ENCODE measurements around the gene ISM2. TPM values are rescaled to one million over a fixed set of nuclear protein-coding genes. Genes with fewer than 3 reads are reported as not detected.

The ISM2 gene
- total and polyA plus RNA-seq, 11 donors: 1.3 TPM; not detected in 10

DNA sequence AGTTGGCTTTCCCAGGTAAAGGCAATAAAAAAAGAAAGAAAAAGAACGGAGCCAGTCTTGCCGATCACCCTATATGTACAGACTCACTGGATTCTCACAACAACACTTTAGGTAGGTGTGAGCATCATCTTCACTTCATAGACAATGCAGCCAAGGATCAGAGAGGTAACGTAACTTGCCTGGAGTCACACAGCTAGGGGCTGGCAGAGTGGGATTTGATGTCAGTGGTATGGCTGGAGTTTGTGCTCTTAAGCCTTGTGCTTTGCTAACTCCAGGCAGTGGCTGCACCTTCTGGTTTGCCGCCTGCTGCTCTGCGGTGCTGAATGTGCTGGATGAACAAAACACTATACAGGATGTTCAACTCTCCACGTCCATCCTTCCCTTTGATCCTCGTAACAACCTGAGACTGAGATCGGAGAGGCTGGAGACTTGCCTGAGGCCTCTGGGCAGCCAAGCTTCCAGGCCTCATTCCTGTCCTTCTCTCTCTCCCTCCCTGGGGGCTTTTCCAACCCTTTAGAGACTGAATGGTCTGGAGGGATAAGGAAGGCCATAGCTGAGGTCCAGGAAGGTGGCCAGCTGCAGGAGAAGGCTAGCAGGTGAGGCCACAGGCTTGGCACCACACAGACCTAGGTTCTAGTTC is 8.1 kb downstream of the ISM2 start:
- H3K4me1 ChIP-seq: no peaks in the 10 kb centered on the region
- 86 to 89% (median 87%) methylated on average over 8 of the region's 8 CpGs for WGBS, 4 donors
- H3K27ac ChIP-seq: no peak overlapping the region
- no peaks in the 10 kb centered on the region for H3K9me3 ChIP-seq
- H3K36me3 ChIP-seq: no peaks in the 10 kb centered on the region
- ATAC-seq: no peak
- no peaks in the 10 kb centered on the region for H3K27me3 ChIP-seq
- H3K4me3 ChIP-seq: no peak overlapping the region
- DNase-seq: no peak
- intact Hi-C loops (cut with DNase I): no loop called here
- no peak for TF ChIP-seq POLR2A (IDR thresholded peaks at IDR 0.05)
- TF ChIP-seq, protein P1, sequence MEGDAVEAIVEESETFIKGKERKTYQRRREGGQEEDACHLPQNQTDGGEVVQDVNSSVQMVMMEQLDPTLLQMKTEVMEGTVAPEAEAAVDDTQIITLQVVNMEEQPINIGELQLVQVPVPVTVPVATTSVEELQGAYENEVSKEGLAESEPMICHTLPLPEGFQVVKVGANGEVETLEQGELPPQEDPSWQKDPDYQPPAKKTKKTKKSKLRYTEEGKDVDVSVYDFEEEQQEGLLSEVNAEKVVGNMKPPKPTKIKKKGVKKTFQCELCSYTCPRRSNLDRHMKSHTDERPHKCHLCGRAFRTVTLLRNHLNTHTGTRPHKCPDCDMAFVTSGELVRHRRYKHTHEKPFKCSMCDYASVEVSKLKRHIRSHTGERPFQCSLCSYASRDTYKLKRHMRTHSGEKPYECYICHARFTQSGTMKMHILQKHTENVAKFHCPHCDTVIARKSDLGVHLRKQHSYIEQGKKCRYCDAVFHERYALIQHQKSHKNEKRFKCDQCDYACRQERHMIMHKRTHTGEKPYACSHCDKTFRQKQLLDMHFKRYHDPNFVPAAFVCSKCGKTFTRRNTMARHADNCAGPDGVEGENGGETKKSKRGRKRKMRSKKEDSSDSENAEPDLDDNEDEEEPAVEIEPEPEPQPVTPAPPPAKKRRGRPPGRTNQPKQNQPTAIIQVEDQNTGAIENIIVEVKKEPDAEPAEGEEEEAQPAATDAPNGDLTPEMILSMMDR (IDR thresholded peaks at IDR 0.05): no peak

DNA sequence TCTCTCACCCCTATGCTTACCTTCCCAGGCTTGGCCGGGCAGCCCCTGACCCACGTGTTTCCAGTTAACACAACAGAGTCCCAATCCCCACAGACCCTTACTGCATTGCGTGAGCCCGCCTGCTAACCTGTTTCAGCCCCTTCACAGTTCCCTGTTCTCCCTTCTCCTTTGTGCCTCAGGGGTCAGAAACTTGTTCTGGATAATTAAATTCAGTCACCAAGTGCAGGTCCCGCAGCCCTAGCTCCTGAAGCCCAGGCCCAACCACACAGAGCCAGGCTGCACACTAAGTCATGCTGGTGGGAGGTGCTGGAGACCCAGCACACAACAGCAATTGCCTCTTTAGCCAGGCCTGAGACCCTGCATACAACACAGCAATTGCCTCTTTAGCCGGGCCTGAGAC is 9.6 kb downstream of the ISM2 start:
- no peaks in the 10 kb centered on the region for H3K4me1 ChIP-seq
- H3K9me3 ChIP-seq: no peaks in the 10 kb centered on the region
- no peak overlapping the region for H3K4me3 ChIP-seq
- no peak for ATAC-seq
- no peaks in the 10 kb centered on the region for H3K36me3 ChIP-seq
- WGBS, 4 donors: 87 to 90% (median 88%) methylated on average over 6 of the region's 6 CpGs
- DNase-seq: no peak
- H3K27ac ChIP-seq: no peak overlapping the region
- no peaks in the 10 kb centered on the region for H3K27me3 ChIP-seq
- TF ChIP-seq, protein P1 (IDR thresholded peaks at IDR 0.05): no peak
- no peak for TF ChIP-seq POLR2A (IDR thresholded peaks at IDR 0.05)
- intact Hi-C loops (cut with DNase I): no loop called here

DNA sequence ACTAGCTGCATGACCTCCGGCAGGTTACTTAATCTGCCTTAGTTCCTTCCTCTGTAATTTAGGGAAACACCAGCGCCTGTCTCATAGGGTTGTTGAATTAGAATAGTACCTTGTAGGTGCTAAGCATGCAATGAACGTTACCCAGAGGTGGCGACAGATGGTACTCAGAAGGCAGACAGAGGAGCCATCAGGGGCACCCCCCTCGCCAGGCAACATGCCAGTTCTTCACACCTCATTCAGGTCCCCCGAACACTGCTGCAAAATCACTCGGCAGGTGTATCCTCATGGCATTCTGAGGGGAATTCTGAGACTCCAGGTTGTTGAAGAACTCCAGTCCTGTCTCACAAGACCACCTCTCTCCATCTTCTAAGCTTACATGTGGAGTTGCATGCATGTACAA is 10.1 kb downstream of the ISM2 start:
- Histone ChIP-seq H3K4me1 (no peaks in the 10 kb centered on the region), H3K27ac (no peak overlapping the region), H3K4me3 (no peak overlapping the region), H3K9me3 (no peaks in the 10 kb centered on the region), H3K36me3 (no peaks in the 10 kb centered on the region), H3K27me3 (no peaks in the 10 kb centered on the region)
- ATAC-seq: no peak
- TF ChIP-seq POLR2A (IDR thresholded peaks at IDR 0.05): no peak
- TF ChIP-seq, protein P1 (IDR thresholded peaks at IDR 0.05): no peak
- 76 to 81% (median 78%) methylated on average over 7 of the region's 7 CpGs for WGBS, 4 donors
- intact Hi-C loops (cut with DNase I): no loop called here
- DNase-seq: no peak

DNA sequence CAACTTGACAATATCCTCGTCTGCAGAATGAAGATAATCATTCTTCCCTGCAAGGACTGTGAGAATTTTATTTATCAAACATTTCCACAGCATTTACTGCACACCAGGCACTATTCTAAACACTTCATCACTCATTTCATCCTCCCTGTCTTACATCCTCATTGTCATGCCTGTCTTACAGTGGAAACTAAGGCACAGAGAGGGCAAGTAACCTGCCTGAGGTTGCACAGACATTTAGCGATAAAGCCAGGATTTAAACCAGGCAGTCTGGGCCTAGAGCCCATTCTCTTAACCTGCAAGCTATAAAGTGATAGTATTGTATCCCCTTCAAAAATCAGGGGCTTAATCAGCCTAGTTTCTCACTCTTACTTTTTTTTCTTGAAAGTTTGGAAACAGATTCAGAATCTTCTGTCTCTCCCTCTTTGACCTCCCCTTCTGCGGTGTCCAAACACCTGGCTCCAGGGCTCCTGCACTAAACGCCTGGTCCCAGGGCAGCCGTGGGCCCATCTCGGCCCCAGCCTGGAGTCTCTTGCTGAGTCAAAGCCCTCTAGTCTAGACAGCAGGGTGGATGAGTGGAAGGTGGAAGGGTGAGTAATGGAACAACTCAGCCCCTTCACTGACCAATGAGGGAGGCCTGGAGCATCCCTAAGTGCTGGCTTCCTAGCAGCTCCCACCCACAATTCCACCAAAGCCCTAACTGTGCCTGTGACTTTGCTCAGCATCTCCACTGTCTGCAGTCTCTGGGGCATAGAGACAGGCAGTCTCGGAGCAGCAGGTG is 12.5 kb downstream of the ISM2 start:
- H3K9me3 ChIP-seq: no peaks in the 10 kb centered on the region
- no peak for DNase-seq
- no peaks in the 10 kb centered on the region for H3K4me1 ChIP-seq
- H3K27me3 ChIP-seq: no peaks in the 10 kb centered on the region
- ATAC-seq: no peak
- H3K4me3 ChIP-seq: no peak overlapping the region
- TF ChIP-seq, protein P1 (IDR thresholded peaks at IDR 0.05): no peak
- TF ChIP-seq POLR2A (IDR thresholded peaks at IDR 0.05): no peak
- H3K36me3 ChIP-seq: no peaks in the 10 kb centered on the region
- intact Hi-C loops (cut with DNase I): no loop called here
- H3K27ac ChIP-seq: no peak overlapping the region
- WGBS, 4 donors: 88 to 96% (median 90%) methylated on average over 6 to 7 of the region's 7 CpGs
